GM12865 (cell line): ENCODE results near the gene EFS.

Experiments used
- DNase-seq: peaks from one replicate; pipeline ENCODE4 v3.0.0; 2010; ENCODE audit warnings: low read depth
- H3K4me3 ChIP-seq: 2 replicates; pipeline ENCODE4 v1.5.1; 2011; ENCODE audit warnings: mild to moderate bottlenecking, low read depth, low read length, control low read depth
- TF ChIP-seq, protein P1 (sequence below): IDR thresholded peaks from 2 replicates; pipeline ENCODE4 v1.5.1; 2011; ENCODE audit warnings: low read length, control low read depth, low read depth, inconsistent platforms; ENCODE audit not compliant: insufficient read depth; ENCODE audit errors: missing control alignments

The EFS gene

GRCh38 chr14:23408307-23408630 lies 43.3 kb upstream of the EFS start:
- TF ChIP-seq, protein P1, sequence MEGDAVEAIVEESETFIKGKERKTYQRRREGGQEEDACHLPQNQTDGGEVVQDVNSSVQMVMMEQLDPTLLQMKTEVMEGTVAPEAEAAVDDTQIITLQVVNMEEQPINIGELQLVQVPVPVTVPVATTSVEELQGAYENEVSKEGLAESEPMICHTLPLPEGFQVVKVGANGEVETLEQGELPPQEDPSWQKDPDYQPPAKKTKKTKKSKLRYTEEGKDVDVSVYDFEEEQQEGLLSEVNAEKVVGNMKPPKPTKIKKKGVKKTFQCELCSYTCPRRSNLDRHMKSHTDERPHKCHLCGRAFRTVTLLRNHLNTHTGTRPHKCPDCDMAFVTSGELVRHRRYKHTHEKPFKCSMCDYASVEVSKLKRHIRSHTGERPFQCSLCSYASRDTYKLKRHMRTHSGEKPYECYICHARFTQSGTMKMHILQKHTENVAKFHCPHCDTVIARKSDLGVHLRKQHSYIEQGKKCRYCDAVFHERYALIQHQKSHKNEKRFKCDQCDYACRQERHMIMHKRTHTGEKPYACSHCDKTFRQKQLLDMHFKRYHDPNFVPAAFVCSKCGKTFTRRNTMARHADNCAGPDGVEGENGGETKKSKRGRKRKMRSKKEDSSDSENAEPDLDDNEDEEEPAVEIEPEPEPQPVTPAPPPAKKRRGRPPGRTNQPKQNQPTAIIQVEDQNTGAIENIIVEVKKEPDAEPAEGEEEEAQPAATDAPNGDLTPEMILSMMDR = no peak
- DNase-seq = no peak
- H3K4me3 ChIP-seq = no peak overlapping the region

GRCh38 chr14:23407516-23408306 lies 42.7 kb upstream of the EFS start, which contains the start of gene MYH6:
Gene MYH6, minus strand, starts transcription at chr14:23408273. Its CDS starts 1,050 bp downstream, at chr14:23407223.
- DNase-seq = no peak
- H3K4me3 ChIP-seq = no peak within 1 kb of the TSS
- TF ChIP-seq, protein P1 = no peak

DNA sequence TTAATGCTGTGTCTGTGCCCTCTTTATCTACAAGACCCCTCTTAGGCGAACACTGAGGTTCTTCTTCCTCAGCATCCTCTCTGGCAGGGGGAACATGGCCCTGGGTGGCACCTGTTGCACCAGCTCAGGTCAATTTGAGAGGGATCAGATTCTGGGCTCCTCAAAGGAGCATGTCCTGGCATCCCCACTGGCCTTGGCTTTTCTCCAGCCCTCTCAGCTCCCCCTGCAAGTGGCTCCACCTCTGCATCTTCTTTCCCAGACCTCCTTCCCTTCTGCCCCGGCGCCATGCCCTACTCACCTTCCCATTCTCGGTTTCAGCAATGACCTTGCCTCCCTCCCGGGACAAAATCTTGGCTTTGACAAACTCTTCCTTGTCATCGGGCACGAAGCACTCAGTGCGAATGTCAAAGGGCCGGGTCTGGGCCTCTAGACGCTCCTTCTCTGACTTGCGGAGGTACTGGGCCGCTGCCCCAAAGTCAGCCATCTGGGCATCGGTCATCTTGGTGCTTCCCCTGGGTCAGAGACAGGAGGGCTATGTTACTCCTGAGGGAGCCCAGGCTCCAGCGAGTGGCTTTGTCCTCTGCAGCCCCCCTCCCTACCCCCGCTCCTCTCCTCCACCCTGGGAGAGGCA lies 41.9 kb upstream of the EFS start:
- TF ChIP-seq, protein P1 = no peak
- H3K4me3 ChIP-seq = no peak overlapping the region

GRCh38 chr14:23406244-23406643 lies 41.3 kb upstream of the EFS start:
- TF ChIP-seq, protein P1 = no peak
- H3K4me3 ChIP-seq = no peak overlapping the region
- peak; percentile 24 for DNase-seq

More for the DNA sequence above, 41.9 kb upstream of the EFS start:
- DNase-seq = no peak

- no peak for DNase-seq
- TF ChIP-seq, protein P1 = no peak
Observed at GRCh38 chr14:23405516-23406025, 40.6 kb upstream of the EFS start.

GRCh38 chr14:23405096-23405495 lies 40.1 kb upstream of the EFS start:
- TF ChIP-seq, protein P1 = no peak
- H3K4me3 ChIP-seq = no peak overlapping the region
- no peak for DNase-seq

More at GRCh38 chr14:23405516-23406025, 40.6 kb upstream of the EFS start:
- no peak overlapping the region for H3K4me3 ChIP-seq
